ENCODE measurements around the gene RSBN1L.

Gene RSBN1L

DNA sequence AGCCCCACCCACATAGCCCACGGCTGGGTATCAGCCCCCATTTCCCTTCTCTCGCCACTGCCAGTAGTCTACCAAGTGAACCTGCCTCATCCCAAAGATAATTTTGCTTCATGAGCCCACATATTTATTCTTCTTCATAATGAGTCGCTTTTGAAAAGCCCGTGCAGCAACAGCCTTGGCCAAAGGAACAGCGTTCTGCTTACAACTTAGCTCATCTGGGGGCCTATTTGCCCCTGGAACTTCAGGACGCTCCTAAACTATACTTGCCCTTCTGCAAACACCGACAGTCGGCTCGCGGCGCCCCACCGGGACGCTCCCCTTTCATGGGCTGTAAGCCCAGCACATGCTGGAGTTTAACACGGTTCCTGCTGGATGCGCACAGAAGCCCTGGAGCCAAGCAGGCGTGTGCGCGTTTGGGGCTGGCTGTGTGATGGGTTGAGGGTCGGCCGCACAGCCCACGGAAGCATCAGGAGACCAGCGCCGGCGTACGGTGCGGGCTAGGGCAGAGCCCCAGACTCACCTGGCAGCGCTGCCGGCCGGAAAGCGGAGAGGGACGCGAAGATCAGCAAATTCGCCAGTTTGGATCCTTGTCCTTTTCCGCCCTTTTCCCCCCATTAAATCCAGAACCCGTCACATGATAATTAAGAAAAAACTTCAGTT is 101.6 kb downstream of the RSBN1L start:
- Histone ChIP-seq H3K23ac (ENCODE audit: low read depth, low read length, poor library complexity) (peak overlapping the region; percentile 97), H2BK12ac (ENCODE audit: low read length) (no peak overlapping the region), H3K18ac (ENCODE audit: low read length) (peak overlapping the region; percentile 97), H2BK15ac (ENCODE audit: low read length) (no peak overlapping the region), H3K4ac (ENCODE audit: low read length) (no peak overlapping the region), H3K27ac (replicated peaks; ENCODE audit: low read length) (peak overlapping the region; percentile 84), H4K91ac (ENCODE audit: low read depth, low read length, poor library complexity) (no peak overlapping the region), H3K36me3 (replicated peaks in 1 of 2; ENCODE audit: control insufficient read depth in 2 of 2, insufficient read depth in 2 of 2, low read length in 2 of 2) (peaks cover 2 to 34% of the 10 kb centered on the region in 2 donors), H2AFZ (ENCODE audit: low read length) (peak overlapping the region; percentile 91), H4K8ac (ENCODE audit: low read depth, low read length) (no peak overlapping the region), H3K4me3 (ENCODE audit: low read length in 2 of 2) (peak overlapping the region; percentile 88 to 93), H3K4me1 (ENCODE audit: control insufficient read depth in 2 of 2, insufficient read depth in 1 of 2, low read depth in 1 of 2, low read length in 2 of 2) (peaks cover 5 to 13% of the 10 kb centered on the region in 2 donors), H3K14ac (ENCODE audit: low read length) (peak overlapping the region; percentile 58), H3K9me3 (replicated peaks in 1 of 2; ENCODE audit: control insufficient read depth in 2 of 2, insufficient read depth in 1 of 2, low read depth in 1 of 2, low read length in 2 of 2) (no peaks in the 10 kb centered on the region), H2BK5ac (ENCODE audit: low read length) (peak overlapping the region; percentile 89), H3K9ac (ENCODE audit: low read depth, low read length, poor library complexity) (peak overlapping the region; percentile 97), H3K27me3 (ENCODE audit: control insufficient read depth in 3 of 3, insufficient read depth in 3 of 3, low read depth in 1 of 3, low read length in 3 of 3) (no peaks in the 10 kb centered on the region), H2AK5ac (ENCODE audit: low read depth, low read length) (peak overlapping the region; percentile 76), H2BK120ac (ENCODE audit: low read depth, low read length) (no peak overlapping the region), H3K4me2 (ENCODE audit: insufficient read depth, low read length, poor library complexity, severe bottlenecking) (peak overlapping the region; percentile 72), H3K79me1 (ENCODE audit: low read depth, low read length) (peaks cover 4% of the 10 kb centered on the region)
- no CpG with 5 or more reads among the region's 35 CpGs for WGBS, 2 donors (ENCODE audit: extremely low coverage in 2 of 2, insufficient read length in 2 of 2, insufficient replicate concordance in 1 of 2)
- DNase-seq (ENCODE audit: low spot score), result no peak

DNA sequence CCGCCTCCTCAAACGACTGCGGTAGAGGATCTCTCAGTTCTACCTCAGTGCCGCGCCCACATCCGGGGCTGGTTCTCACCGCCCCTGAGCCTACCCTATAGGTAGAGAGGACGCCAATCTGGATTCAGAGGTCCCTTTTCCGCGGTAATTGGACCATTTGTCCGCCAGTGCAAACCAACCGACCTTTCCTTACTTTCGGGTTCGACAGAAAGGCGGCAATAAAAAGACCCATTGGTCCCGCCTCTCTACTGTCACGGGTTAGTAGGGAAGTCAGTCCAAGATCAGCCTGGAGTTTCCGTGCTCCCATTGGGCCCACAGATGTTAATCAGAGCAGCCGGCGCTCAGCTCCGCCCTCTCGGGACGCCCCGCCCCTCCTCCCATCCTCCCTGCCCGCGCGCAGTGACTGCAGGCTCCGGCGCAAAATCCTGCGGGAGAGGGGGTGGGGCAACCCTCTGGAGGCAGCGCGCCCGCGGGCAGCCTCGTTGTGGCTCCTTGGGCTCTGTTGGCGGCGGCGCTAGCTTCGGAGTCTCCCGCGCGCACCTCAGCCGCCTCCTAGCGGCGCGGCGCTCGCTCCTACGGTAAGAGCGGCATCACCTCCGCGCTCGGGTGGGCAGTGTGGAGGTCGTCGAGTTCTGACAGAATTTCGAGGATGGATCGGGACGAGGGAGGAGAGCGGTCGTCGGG is 102.3 kb downstream of the RSBN1L start, which contains the start of the genes PHTF2 and TMEM60:
PHTF2 (plus strand) TSS at position 380 of the 684 bp plus-strand sequence.
TMEM60 (minus strand) TSS at position 41 of the 684 bp plus-strand sequence. CDS start 4,061 bp downstream, outside the sequence.
- peak within 1 kb of the TSS; percentile 96 for H2AFZ ChIP-seq (ENCODE audit: low read length)
- peak within 1 kb of the TSS; percentile 93 for H3K4me2 ChIP-seq (ENCODE audit: insufficient read depth, low read length, poor library complexity, severe bottlenecking)
- no peaks in the 10 kb centered on the region for H3K27me3 ChIP-seq (ENCODE audit: control insufficient read depth in 3 of 3, insufficient read depth in 3 of 3, low read depth in 1 of 3, low read length in 3 of 3)
- H3K36me3 ChIP-seq (replicated peaks in 1 of 2; ENCODE audit: control insufficient read depth in 2 of 2, insufficient read depth in 2 of 2, low read length in 2 of 2), result peaks cover 2 to 32% of the 10 kb centered on the region in 2 donors
- H2BK12ac ChIP-seq (ENCODE audit: low read length), result no peak within 1 kb of the TSS
- H4K91ac ChIP-seq (ENCODE audit: low read depth, low read length, poor library complexity), result no peak within 1 kb of the TSS
- H3K23ac ChIP-seq (ENCODE audit: low read depth, low read length, poor library complexity), result peak within 1 kb of the TSS; percentile 97
- peak within 1 kb of the TSS; percentile 95 for H3K27ac ChIP-seq (replicated peaks; ENCODE audit: low read length)
- peak within 1 kb of the TSS; percentile 97 for H3K18ac ChIP-seq (ENCODE audit: low read length)
- peak within 1 kb of the TSS; percentile 75 for H2BK15ac ChIP-seq (ENCODE audit: low read length)
- no CpG with 5 or more reads among the region's 61 CpGs for WGBS, 2 donors (ENCODE audit: extremely low coverage in 2 of 2, insufficient read length in 2 of 2, insufficient replicate concordance in 1 of 2)
- H4K8ac ChIP-seq (ENCODE audit: low read depth, low read length), result no peak within 1 kb of the TSS
- H3K4me1 ChIP-seq (ENCODE audit: control insufficient read depth in 2 of 2, insufficient read depth in 1 of 2, low read depth in 1 of 2, low read length in 2 of 2), result peaks cover 5 to 13% of the 10 kb centered on the region in 2 donors
- H3K4ac ChIP-seq (ENCODE audit: low read length), result no peak within 1 kb of the TSS
- peak; percentile 99 for DNase-seq (ENCODE audit: low spot score)
- H3K9me3 ChIP-seq (replicated peaks in 1 of 2; ENCODE audit: control insufficient read depth in 2 of 2, insufficient read depth in 1 of 2, low read depth in 1 of 2, low read length in 2 of 2), result no peaks in the 10 kb centered on the region
- H3K4me3 ChIP-seq (ENCODE audit: low read length in 2 of 2), result peak within 1 kb of the TSS; percentile 88 to 96
- H2BK5ac ChIP-seq (ENCODE audit: low read length), result peak within 1 kb of the TSS; percentile 100
- H2AK5ac ChIP-seq (ENCODE audit: low read depth, low read length), result peak within 1 kb of the TSS; percentile 76
- peaks cover 4% of the 10 kb centered on the region for H3K79me1 ChIP-seq (ENCODE audit: low read depth, low read length)
- H3K9ac ChIP-seq (ENCODE audit: low read depth, low read length, poor library complexity), result peak within 1 kb of the TSS; percentile 97
- H3K14ac ChIP-seq (ENCODE audit: low read length), result peak within 1 kb of the TSS; percentile 84
- H2BK120ac ChIP-seq (ENCODE audit: low read depth, low read length), result peak within 1 kb of the TSS; percentile 89

DNA sequence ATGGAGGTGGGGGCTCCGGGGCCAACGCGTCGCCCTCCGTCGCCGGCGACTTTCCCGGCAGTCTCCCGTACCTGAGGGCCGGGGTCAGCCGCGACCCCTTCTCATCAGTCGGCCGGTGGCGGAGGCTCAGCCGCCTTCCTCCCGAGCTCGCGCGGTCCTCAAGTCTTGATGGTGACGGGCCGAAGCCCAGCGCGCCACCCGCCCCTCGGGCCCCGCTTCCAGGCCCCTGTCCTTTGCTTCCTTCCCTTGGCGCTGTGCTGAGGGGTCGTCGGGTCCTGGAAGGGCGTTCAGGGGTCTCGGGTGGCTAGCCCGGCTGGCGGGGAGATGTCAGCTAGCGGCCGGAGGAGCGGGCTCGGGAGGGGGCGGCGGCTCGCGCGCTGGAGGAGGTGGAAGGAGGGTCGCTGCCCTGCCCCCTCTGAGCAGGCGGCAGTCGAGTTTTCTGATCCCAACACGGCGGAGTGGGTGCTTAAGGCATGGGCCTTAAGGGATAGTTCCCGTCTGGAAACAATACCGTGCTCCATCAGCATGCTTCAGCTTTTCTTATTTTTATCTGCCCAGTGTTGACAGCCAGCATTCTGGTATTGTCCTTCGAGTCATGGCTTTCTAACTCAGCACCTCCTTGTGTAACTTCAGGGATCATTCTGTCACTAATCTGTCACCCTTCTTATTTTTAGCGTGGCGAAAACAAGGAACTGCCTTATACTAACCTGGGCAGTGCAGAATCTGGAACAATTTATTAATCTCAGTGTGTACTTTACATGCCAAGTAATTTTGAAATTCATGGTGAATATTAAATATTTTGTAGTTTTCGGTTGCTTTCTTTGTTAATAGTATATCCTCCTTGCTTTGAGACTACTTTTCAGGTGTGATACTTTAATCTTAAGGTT is 103.1 kb downstream of the RSBN1L start:
- DNase-seq (ENCODE audit: low spot score), result peak; percentile 57
- Histone ChIP-seq H3K4me3 (ENCODE audit: low read length in 2 of 2) (peak overlapping the region; percentile 88 to 96), H2BK15ac (ENCODE audit: low read length) (peak overlapping the region; percentile 75), H4K8ac (ENCODE audit: low read depth, low read length) (no peak overlapping the region), H3K4me2 (ENCODE audit: insufficient read depth, low read length, poor library complexity, severe bottlenecking) (peak overlapping the region; percentile 93), H3K4ac (ENCODE audit: low read length) (no peak overlapping the region), H2AFZ (ENCODE audit: low read length) (peak overlapping the region; percentile 96), H3K18ac (ENCODE audit: low read length) (peak overlapping the region; percentile 97), H3K27ac (replicated peaks; ENCODE audit: low read length) (peak overlapping the region; percentile 95), H3K14ac (ENCODE audit: low read length) (peak overlapping the region; percentile 84), H3K27me3 (ENCODE audit: control insufficient read depth in 3 of 3, insufficient read depth in 3 of 3, low read depth in 1 of 3, low read length in 3 of 3) (no peaks in the 10 kb centered on the region), H3K9ac (ENCODE audit: low read depth, low read length, poor library complexity) (peak overlapping the region; percentile 89), H3K4me1 (ENCODE audit: control insufficient read depth in 2 of 2, insufficient read depth in 1 of 2, low read depth in 1 of 2, low read length in 2 of 2) (peaks cover 5 to 13% of the 10 kb centered on the region in 2 donors), H3K36me3 (replicated peaks in 1 of 2; ENCODE audit: control insufficient read depth in 2 of 2, insufficient read depth in 2 of 2, low read length in 2 of 2) (peaks cover 0 to 25% of the 10 kb centered on the region in 2 donors), H3K23ac (ENCODE audit: low read depth, low read length, poor library complexity) (peak overlapping the region; percentile 95), H3K79me1 (ENCODE audit: low read depth, low read length) (peaks cover 4% of the 10 kb centered on the region), H2BK12ac (ENCODE audit: low read length) (no peak overlapping the region), H4K91ac (ENCODE audit: low read depth, low read length, poor library complexity) (no peak overlapping the region), H3K9me3 (replicated peaks in 1 of 2; ENCODE audit: control insufficient read depth in 2 of 2, insufficient read depth in 1 of 2, low read depth in 1 of 2, low read length in 2 of 2) (no peaks in the 10 kb centered on the region), H2BK120ac (ENCODE audit: low read depth, low read length) (peak overlapping the region; percentile 89), H2BK5ac (ENCODE audit: low read length) (peak overlapping the region; percentile 100), H2AK5ac (ENCODE audit: low read depth, low read length) (peak overlapping the region; percentile 43)
- WGBS, 2 donors (ENCODE audit: extremely low coverage in 2 of 2, insufficient read length in 2 of 2, insufficient replicate concordance in 1 of 2), result no CpG with 5 or more reads among the region's 55 CpGs

All from neuronal stem cell (in vitro differentiated cells).